ENCODE measurements around the gene SEMA4A.
A peak's percentile ranks its signal among the peaks of the same experiment; 100 is the strongest.
"Not testable (repeated sequence)": the region's sequence is repeated elsewhere in the genome, so short reads cannot be mapped to it uniquely, and the experiment has no call there.

Gene SEMA4A

DNA sequence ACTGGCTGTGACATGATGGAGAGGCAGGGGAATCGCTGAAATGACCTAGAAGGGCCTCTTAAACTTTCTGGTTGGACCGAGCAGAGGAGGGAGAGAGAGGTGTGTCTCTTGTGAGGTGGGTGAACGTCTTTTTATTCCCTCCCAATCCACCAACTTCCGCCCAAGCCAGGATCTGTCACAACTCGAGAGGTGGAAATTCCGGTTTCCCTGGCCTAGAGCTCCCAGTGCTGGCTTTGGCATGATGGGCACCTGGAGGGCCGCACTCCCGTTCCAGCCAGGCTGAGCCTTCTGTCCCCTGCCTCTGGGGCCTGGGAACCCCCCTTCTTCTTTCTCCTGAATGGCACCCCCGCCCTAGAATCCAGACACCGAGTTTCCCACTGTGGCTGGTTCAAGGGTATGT lies at the start of gene SEMA4A:
Gene SEMA4A, plus strand, starts transcription at position 224 of the 400 bp plus-strand sequence. CDS start 994 bp downstream, outside the sequence.
- no peak for DNase-seq

DNA sequence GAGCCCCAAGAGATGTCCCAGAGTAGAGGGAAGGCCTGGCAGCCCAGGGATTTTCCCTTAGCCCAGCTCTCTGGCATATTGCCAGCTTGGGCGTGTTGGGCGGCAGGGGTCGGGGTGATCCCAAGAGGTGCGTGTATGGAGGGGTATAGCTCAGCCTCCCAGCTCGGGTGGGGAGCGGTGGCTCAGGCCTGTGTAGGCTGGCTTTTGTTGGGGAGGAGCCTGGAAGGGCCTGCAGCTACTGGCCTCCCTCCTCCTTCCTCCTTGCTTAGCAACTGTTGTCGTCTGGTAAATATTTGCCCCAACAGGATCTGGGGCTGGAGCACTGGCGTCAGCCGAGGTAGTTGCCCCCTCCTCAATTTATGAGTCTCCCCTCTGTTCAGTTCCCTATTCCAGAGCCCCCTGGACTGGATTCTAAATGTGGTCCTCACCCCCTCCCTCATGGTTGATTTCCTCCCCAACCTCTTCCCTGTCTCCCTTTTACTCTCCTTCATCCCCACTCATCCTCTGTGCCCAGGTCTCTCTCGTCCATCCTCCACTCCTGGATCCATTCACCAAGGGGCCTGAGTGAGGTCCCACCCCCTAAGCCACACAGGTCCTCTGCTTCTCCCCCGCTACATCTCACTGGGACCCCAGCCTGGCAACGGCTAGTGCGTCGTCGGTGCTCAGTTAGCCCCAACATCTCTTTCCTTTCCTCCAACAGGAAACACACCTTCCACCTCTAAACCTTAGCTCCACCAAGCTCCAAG lies 49.1 kb upstream of the SEMA4A start:
- DNase-seq: peak; percentile 45

DNA sequence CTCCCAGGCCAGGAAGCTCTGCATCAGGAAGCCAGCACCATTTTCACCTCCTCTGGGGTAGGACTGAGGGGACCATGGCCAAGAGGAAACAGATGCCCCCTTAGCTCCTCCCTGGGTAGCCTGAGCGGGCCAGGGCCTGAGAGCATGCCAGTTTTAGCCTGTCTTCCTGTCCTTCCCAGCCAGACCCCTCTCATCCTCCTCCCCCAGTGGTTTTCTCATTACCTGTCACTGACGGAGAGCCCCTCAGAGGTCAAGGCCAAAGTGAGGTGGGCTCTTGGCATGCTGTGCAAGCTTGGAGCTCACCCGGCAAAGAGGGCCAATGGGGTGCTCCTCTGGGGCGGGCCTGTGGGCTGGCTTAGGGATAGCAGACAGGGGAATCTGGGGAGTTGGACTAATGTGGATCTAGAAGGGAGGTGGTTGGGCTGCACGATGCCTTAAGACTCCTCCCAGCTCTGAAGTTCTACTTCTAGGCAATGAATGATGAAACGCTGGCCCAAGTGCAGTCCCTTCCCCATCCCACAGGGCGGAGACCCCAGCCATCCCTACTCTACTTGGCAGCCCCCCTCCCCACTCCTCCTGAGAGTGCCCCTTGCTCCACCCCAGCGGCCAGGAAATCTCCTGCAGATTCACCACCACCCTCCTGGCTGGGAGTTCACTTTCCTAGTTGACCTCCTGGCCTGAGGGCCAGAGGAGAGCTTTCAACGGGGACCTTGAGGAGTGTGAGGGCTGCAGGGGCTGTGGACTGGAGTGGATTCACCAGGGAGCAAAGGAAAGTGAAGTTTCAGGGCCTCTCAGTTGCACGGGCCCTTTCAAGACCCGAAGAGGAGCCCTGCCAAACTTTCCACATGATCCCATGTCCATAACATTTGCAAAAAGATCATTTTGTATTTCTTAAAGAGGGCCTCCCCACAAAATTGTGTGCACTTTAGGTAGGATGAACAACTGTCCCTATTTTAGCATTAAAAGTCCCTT lies 48.2 kb upstream of the SEMA4A start:
- no peak for DNase-seq

DNA sequence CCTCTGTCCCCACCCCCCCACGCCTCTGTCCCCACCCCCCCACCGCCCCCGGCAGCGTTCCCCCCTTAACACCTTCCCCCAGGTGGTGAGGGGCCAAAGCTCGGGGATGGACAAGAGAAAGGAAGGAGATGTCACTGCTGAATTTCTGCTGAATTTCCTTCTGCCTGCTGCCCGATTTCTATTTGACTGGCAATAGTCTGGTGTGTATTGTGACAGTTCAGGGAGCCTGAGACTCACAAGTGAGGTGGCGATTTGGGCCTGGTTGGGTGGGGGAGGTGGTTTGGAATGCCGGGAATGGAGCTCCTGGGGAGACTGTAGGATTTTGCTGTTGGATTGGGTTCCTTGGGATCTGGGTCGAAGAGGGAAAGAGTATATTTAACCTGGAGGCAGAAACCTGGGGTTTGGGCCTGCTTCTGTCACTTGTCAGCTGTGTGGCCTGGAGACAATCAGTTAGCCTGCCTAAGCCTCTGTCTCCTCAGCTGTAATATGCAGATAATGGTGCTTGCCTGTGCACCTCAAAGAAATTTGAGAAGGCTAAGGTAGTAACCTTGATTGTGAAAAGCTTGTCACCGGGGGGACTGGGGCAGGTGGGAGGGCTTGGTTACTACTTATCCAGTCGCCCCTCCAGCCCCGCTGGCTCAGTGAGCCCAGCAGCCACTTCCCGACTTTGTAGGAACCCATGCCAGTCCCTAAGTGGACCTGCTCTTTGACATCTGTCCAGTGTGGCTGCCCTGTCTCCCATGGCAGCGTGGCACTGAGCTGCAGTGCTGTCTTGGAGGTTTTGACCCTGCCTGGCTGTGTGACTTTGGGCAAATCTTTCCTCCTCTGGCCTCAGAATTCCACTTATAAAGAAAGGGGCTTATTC lies 46.5 kb upstream of the SEMA4A start:
- DNase-seq: no peak

DNA sequence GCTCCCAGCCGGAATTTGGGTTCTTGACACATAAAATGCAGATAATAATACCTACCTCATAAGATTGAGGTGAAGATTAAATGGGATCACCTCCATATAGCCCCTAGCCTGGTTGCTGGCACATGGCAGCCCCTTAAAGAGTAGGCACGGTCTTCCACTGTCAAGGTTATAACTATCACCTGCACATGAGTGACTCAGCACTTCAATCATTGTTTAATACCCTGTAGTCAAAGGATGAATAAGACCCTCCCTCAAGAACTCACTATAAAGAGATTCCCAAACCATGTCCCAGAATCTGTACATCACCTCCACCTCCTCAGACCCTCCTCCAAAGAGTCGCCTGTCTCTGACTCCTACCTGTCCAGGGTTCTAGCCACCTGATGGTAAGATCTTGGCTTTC lies 45.3 kb upstream of the SEMA4A start:
- no peak for DNase-seq

DNA sequence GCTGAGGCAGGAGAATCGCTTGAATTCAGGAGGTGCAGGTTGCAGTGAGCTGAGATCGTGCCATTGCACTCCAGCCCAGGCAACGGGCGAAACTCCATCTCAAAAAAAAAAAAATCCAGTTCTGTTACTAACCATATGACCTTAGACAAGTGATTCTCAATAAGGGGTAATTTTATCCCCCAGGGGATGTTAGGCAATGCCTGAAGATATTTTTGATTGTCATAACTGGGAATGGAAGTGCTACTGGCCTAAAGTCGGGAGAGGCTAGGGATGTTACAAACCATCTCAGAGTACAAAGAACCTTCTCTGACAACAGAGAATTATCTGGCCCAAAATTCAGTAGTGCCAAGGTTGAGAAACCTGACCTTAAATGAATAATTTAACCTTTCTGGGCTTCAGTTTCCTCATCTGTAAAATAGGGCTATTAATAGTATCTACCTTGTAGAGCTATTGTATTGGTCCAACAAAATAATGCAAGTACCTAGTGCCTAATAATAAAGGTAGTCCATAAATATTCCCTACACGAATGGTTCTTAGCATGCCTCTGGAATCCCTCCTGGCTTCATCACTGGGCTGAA lies 44.6 kb upstream of the SEMA4A start:
- no peak for DNase-seq

DNA sequence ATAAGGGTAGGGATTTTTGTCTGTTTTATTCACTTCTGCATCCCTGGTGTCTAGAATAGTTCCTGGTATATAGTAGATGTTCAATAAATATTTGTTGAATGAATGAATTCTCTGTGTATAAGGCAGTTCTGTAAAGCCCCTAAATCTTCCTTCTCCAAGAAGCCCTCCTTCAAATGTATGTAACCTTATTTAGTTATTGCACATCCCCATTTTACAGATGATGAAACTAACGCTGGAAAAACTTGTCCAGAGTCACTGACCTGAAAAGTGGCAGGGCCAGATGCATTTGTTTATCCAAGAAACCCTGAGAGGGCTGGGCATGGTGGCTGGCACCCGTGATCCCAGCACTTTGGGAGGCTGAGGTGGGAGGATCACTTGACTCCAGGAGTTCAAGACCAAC lies 43.1 kb upstream of the SEMA4A start:
- no peak for DNase-seq

DNA sequence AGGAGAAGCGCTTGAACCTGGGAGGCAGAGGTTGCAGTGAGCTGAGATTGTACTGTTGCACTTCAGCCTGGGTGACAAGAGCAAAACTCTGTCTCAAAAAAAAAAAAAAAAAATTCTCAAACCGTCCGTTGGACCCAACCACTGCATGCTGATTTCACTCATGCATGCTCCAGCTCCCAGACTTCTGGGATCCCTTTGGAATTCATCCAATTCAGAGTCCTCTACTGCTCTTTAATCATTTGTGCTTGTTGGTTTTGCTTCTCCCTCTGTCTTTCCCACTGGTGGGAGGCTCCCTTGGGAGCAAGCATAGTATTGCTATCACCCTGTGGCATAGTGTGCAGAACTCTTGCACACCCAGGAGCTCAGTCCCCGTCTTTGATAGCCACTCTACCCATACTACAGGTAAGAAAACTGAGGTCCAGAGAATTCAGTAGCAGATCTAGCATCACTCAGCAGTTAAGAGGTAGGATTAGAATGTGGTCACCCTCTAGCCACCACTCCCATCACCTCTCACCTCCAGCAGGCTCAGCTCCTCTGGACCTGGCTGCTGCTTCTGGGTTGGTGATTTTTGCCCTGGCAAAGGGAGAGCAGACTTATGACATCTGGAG lies 41.9 kb upstream of the SEMA4A start:
- no peak for DNase-seq

DNA sequence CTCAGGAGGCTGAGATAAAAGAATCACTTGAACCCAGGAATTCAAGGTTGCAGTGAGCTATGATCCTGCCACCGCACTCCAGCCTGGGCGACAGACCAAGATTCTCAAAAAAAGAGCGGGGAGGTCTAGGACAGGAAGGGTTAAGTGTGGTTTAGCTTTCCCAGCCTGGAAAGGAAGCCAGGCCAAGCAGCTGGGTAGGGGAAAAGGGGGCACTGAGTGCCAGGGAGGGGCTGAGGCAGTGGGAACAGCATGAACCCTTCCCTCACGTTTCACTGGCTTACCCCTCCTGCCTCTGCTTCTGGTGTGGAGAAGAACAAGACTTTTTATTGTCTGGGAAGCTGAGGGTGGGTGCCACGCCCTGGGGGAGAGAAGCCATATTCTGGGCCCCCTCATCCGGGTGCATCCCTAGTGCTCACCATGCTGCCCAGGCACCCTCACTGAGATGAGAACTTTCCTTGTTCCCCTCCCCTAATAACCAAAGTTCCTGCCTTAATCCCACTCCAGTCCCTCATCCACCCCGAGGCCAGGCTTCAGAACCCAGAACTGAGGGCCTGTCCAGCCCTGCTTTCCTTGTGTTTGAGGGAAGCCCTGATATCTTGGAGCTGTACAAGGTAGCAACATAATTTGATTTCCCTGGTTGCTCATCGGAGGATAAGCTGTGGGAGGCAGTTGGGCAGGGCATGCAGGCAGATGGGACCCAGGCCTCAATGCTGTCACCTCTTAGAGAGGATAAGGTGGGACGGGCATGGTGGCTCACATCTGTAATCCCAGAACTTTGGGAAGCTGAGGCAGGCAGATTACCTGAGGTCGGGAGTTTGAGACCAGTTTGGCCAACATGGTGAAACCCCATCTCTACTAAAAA lies 40.9 kb upstream of the SEMA4A start:
- no peak for DNase-seq

DNA sequence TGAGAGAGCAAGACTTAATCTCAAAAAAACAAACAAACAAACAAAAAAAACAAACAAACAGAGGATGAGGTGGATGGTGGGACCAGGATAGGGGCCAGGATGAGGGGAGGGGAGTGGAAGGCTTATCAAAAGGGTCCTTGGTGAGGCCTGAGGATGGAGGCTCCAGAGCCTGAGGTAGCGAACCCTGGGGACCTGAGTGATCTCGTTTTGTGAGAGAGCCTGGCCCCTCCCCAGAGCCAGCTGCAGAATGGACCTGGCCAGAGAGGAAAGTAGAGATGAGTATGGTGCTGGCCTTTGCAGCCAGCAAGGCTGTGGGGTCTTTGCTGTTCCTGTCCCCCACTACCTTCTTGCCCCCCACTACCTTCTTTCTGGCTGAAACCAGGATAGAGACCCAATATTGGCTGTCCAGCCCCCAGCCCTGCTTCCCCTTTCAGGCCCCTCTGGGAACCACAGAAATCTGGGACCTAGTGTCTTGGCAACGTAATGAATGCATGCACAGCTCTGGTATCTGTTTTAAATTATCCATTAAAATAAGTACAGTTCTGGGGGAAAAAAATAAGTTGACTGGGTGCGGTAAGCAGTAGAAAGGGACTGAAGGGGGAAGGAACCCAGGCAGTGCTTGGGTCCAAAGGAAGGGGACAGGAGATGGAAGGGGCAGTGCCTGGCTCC lies 40.0 kb upstream of the SEMA4A start:
- no peak for DNase-seq

DNA sequence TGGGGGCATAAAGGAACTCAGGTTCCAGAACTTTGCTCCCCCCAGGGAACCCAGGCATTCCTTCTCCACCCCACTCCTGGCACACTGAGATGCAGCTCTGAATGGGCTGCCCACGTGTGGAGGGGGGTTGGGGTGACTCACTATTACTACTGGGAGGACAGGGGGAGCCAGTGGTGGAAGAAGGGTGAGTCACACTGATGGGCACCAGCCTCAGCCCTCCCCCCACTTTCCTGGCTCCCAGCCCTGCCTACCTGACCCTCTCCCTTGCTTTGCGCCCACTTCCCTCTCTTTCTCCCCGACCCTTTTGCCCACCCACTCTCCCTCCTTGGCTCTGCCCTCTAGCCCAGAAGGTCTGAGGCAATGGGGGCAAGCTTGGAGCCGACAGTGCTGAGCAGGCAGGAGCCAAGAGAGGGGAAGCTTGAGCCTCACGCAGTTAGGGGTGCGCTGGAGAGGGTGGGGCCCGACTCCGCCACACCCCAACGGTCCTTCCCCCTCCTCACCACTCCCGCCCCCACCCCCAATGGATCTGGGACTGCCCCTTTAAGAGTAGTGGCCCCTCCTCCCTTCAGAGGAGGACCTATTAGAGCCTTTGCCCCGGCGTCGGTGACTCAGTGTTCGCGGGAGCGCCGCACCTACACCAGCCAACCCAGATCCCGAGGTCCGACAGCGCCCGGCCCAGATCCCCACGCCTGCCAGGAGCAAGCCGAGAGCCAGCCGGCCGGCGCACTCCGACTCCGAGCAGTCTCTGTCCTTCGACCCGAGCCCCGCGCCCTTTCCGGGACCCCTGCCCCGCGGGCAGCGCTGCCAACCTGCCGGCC lies 39.1 kb upstream of the SEMA4A start, which contains the start of gene LMNA:
Gene LMNA, plus strand, starts transcription at position 611 of the 818 bp plus-strand sequence. CDS start 208 bp downstream, outside the sequence.
- peak; percentile 86 for DNase-seq

DNA sequence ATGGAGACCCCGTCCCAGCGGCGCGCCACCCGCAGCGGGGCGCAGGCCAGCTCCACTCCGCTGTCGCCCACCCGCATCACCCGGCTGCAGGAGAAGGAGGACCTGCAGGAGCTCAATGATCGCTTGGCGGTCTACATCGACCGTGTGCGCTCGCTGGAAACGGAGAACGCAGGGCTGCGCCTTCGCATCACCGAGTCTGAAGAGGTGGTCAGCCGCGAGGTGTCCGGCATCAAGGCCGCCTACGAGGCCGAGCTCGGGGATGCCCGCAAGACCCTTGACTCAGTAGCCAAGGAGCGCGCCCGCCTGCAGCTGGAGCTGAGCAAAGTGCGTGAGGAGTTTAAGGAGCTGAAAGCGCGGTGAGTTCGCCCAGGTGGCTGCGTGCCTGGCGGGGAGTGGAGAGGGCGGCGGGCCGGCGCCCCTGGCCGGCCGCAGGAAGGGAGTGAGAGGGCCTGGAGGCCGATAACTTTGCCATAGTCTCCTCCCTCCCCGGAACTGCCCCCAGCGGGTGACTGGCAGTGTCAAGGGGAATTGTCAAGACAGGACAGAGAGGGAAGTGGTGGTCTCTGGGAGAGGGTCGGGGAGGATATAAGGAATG lies 38.4 kb upstream of the SEMA4A start:
- peak; percentile 27 for DNase-seq

DNA sequence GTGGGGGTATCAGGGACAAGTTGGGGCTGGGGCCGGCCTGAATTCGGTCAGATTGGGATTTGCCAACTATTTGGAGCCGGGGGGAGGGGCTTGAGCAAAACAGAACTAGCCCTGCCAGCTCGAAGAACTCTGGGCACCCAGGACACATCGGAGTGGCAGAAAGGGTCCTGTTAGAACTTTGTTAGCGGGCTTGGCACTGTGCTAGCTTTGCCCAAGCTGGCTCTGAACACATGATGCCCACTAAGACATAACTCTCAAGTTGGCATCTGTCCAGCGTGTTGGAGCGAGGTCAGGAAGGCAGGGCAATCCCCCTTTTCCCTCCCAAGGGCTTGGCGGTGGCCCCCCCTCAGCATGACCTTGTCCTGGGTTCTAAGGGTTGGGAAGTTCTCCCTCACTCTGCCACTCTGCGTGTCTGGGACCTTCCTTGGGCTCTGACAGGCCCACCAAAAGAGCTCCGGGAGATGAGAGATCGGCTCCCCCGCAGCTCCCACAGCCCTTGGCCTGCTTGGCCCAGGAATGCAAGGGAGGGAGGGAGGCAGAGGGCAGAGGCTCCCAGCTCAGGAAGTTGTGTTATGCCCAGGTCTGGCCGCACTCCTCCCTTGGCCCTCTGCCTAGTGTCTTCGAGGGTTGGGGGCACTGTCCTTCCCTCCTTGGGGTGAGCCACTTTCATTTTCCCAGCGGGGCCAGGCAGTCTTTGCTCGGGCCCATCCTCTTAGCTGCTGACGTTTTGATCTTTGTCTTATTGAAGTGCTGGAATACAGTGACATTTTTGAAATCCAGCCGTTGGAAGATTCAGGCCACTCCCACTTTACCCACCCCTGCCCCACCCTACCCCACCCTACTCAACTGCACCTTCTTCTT lies 37.6 kb upstream of the SEMA4A start:
- peak; percentile 22 for DNase-seq

DNA sequence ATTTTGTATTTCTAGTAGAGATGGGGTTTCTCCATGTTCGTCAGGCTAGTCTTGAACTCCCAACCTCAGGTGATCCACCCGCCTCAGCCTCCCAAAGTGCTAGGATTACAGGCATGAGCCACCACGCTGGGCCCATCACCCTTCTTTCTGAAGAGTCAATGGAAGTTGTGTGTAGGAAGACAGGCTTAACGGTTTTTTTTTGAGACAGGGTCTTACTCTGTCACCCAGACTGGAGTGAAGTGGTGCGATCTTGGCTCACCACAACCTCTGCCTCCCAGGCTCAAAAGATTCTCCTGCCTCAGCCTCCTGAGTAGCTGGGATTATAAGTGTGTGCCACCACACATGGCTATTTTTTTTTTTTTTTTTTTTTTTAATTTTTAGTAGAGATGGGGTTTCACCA lies 36.7 kb upstream of the SEMA4A start:
- not testable (repeated sequence) for DNase-seq

DNA sequence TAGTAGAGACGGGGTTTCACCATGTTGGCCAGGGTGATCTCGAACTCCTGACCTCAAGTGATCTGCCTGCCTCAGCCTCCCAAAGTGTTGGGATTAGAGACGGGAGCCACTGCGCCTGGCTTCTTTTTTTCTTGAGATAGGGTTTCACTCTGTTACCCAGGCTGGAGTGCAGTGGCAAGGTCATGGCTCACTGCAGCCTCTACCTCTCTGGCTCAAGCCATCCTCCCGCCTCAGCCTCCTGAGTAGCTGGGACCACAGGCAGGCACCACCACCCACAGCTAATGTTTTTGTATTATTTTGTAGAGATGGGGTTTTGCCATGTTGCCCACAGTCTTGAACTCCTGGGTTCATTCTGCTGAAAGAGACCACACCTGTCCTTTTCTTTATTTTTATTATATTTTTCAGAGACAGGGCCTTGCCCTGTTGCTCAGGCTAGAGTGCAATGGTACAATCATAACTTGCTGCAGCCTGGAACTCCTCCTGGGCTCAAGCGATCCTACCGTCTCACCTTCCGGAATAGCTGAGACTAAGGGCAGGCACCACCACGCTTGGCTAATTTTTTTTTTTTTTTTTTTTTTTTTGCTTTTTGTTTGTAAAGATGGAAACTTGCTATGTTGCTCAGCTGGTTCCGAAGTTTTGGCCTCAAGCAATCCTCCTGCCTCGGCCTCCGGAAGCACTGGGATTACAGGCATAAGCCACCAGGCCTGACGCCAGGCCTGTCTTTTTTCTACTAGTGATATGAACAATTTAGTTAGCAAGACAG lies 35.8 kb upstream of the SEMA4A start:
- DNase-seq: no peak

DNA sequence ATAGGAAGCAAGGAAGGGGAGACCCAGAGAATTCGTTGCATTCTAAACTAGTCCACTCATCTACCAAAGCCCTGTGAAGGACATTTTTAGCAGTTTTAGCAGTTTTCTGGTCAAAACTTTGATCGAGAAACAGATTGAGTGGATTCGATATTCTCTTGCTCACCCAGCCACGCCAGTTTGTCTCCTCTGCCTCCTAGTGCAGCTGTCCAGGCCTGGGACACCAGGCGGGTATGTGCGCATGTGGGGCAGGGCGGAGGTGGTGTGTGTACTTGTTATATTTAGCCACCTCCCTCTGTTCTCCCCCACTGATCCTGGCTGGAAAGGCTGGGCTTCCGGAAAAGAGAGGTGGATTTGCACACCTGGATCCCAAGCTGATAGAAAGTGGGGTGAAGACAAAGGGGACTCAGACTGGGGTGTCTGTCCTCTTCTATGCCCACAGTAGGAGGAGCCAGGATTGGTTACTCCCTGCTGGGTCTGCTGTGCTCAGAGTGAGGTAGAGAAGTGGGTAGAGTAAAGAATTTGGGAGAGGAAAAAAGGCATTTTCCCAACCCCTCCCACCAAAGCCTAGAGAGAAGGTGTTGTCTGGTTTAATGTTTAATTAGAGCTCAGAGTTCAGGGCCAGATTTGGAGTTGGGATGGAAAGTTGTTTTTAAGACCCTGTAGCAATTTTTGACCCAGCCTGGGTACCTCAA lies 35.1 kb upstream of the SEMA4A start:
- DNase-seq: no peak

Data from CD4-positive, alpha-beta T cell treated with Interleukin-6 for 4 hours (primary cell).